Neutrophil (primary cell): Measurements from ENCODE around the gene PRKG1.

ENCODE experiments used
- H3K27ac ChIP-seq: fragments of 200-600 bp; sonication (generic); 2 replicates; pipeline ENCODE4 v1.5.1; 2016; ENCODE audit warnings: mild to moderate bottlenecking, moderate library complexity
- H3K27me3 ChIP-seq: fragments of 200-600 bp; sonication (generic); 2 replicates; pipeline ENCODE4 v1.6.0; 2016; ENCODE audit warnings: mild to moderate bottlenecking
- H3K36me3 ChIP-seq: fragments of 200-600 bp; sonication (generic); 2 replicates; pipeline ENCODE4 v1.5.1; 2017
- H3K4me1 ChIP-seq, 2 experiments: fragments of 200-600 bp in 1 of 2; sonication (generic) in 1 of 2; 1 replicate in 1 of 2; 2 replicates in 1 of 2; pipeline versions ENCODE4 v1.5.1 to v1.6.1; 2013 to 2016; ENCODE audit warnings: low read depth in 1 of 2, low read length in 1 of 2, mild to moderate bottlenecking in 1 of 2, moderate library complexity in 1 of 2; ENCODE audit not compliant: control insufficient read depth in 1 of 2, insufficient read depth in 1 of 2
- H3K4me3 ChIP-seq, 2 experiments: fragments of 200-600 bp in 1 of 2; sonication (generic) in 1 of 2; 1 replicate in 1 of 2; 2 replicates in 1 of 2; pipeline ENCODE4 v1.5.1; 2013 to 2016; ENCODE audit warnings: low read depth in 1 of 2, low read length in 1 of 2, mild to moderate bottlenecking in 1 of 2, moderate library complexity in 1 of 2
- H3K9me3 ChIP-seq: fragments of 200-600 bp; sonication (generic); 2 replicates; pipeline ENCODE4 v1.5.1; 2016
- CTCF ChIP-seq: fragments of 200-600 bp; sonication (generic); IDR thresholded peaks from 2 replicates; pipeline ENCODE4 v1.5.1; 2016; ENCODE audit warnings: antibody characterized with exemption

Gene PRKG1

GRCh38 chr10:51080311-51081006 lies 6.2 kb downstream of the PRKG1 start:
- Histone ChIP-seq H3K36me3 (no peaks in the 10 kb centered on the region), H3K27me3 (peaks cover 22% of the 10 kb centered on the region), H3K4me1 (no peaks in the 10 kb centered on the region), H3K27ac (no peak overlapping the region), H3K9me3 (no peaks in the 10 kb centered on the region), H3K4me3 (no peak overlapping the region)
- no peak for TF ChIP-seq CTCF

GRCh38 chr10:51082857-51083256 lies 8.6 kb downstream of the PRKG1 start:
- H3K4me3 ChIP-seq: no peak overlapping the region
- H3K27ac ChIP-seq: no peak overlapping the region
- no peaks in the 10 kb centered on the region for H3K4me1 ChIP-seq
- no peaks in the 10 kb centered on the region for H3K36me3 ChIP-seq
- no peak for TF ChIP-seq CTCF
- H3K27me3 ChIP-seq: no peaks in the 10 kb centered on the region
- H3K9me3 ChIP-seq: no peaks in the 10 kb centered on the region

GRCh38 chr10:51083356-51083853 lies 9.1 kb downstream of the PRKG1 start:
- no peaks in the 10 kb centered on the region for H3K9me3 ChIP-seq
- no peak for TF ChIP-seq CTCF

GRCh38 chr10:51085204-51085603 lies 10.9 kb downstream of the PRKG1 start:
- H3K36me3 ChIP-seq: no peaks in the 10 kb centered on the region
- H3K27ac ChIP-seq: no peak overlapping the region

More at GRCh38 chr10:51083356-51083853, 9.1 kb downstream of the PRKG1 start:
- no peaks in the 10 kb centered on the region for H3K4me1 ChIP-seq
- no peak overlapping the region for H3K27ac ChIP-seq
- no peak overlapping the region for H3K4me3 ChIP-seq
- no peaks in the 10 kb centered on the region for H3K27me3 ChIP-seq
- no peaks in the 10 kb centered on the region for H3K36me3 ChIP-seq

GRCh38 chr10:51086710-51087109 lies 12.4 kb downstream of the PRKG1 start:
- Histone ChIP-seq H3K9me3 (no peaks in the 10 kb centered on the region), H3K36me3 (no peaks in the 10 kb centered on the region), H3K4me1 (no peaks in the 10 kb centered on the region), H3K27me3 (no peaks in the 10 kb centered on the region), H3K27ac (no peak overlapping the region), H3K4me3 (no peak overlapping the region)
- TF ChIP-seq CTCF: no peak

More at GRCh38 chr10:51085204-51085603, 10.9 kb downstream of the PRKG1 start:
- no peaks in the 10 kb centered on the region for H3K9me3 ChIP-seq
- H3K27me3 ChIP-seq: no peaks in the 10 kb centered on the region
- no peak for TF ChIP-seq CTCF
- H3K4me3 ChIP-seq: no peak overlapping the region
- no peaks in the 10 kb centered on the region for H3K4me1 ChIP-seq
